GM23248 (cell line): Measurements from ENCODE around the gene FKBP10. TPM values are rescaled to one million over a fixed set of nuclear protein-coding genes. Genes with fewer than 3 reads are reported as not detected.
A peak's percentile ranks its signal among the peaks of the same experiment; 100 is the strongest.

ENCODE experiments used
- DNase-seq: peaks from one replicate; pipeline ENCODE4 v3.0.0-alpha.2; 2015
- H2AFZ ChIP-seq: fragments of 200-600 bp; sonication (generic); 2 replicates; pipeline ENCODE4 v1.6.1; 2016; ENCODE audit warnings: antibody characterized with exemption
- H3F3A ChIP-seq: fragments of 200-600 bp; sonication (generic); 2 replicates; pipeline ENCODE4 v1.6.1; 2016; ENCODE audit warnings: mild to moderate bottlenecking, antibody characterized with exemption, mixed run types; ENCODE audit not compliant: insufficient read depth
- H3K27ac ChIP-seq: fragments of 200-600 bp; sonication (generic); 2 replicates; pipeline ENCODE4 v1.5.1; 2016; ENCODE audit warnings: mild to moderate bottlenecking
- H3K27me3 ChIP-seq: fragments of 200-600 bp; sonication (generic); replicated peaks from 2 replicates; pipeline ENCODE4 v1.6.1; 2016; ENCODE audit warnings: mild to moderate bottlenecking; ENCODE audit not compliant: insufficient read depth
- H3K36me3 ChIP-seq: fragments of 200-600 bp; sonication (generic); 2 replicates; pipeline ENCODE4 v1.6.1; 2016; ENCODE audit warnings: low read depth, mild to moderate bottlenecking
- H3K4me1 ChIP-seq: fragments of 200-600 bp; sonication (generic); 2 replicates; pipeline ENCODE4 v1.6.1; 2016; ENCODE audit warnings: mild to moderate bottlenecking; ENCODE audit not compliant: insufficient read depth
- H3K4me2 ChIP-seq: fragments of 200-600 bp; sonication (generic); one replicate; pipeline ENCODE4 v1.6.1; 2016; ENCODE audit warnings: mild to moderate bottlenecking; ENCODE audit not compliant: unreplicated experiment
- H3K4me3 ChIP-seq: fragments of 200-600 bp; sonication (generic); 2 replicates; pipeline ENCODE4 v1.5.1; 2016; ENCODE audit warnings: mild to moderate bottlenecking
- H3K79me2 ChIP-seq: fragments of 200-600 bp; sonication (generic); 2 replicates; pipeline ENCODE4 v1.6.1; 2016; ENCODE audit warnings: mild to moderate bottlenecking; ENCODE audit not compliant: insufficient read depth
- H3K9ac ChIP-seq: fragments of 200-600 bp; sonication (generic); 2 replicates; pipeline ENCODE4 v1.6.1; 2016; ENCODE audit warnings: mild to moderate bottlenecking
- H3K9me2 ChIP-seq: fragments of 200-600 bp; sonication (generic); 2 replicates; pipeline ENCODE4 v1.6.1; 2016; ENCODE audit warnings: mixed run types, mild to moderate bottlenecking, moderate library complexity; ENCODE audit not compliant: insufficient read depth
- H3K9me3 ChIP-seq: fragments of 200-600 bp; sonication (generic); one replicate; pipeline ENCODE4 v1.6.1; 2017; ENCODE audit warnings: low read depth
- H4K20me1 ChIP-seq: fragments of 200-600 bp; sonication (generic); 2 replicates; pipeline ENCODE4 v1.6.0; 2016; ENCODE audit not compliant: insufficient read depth
- EZH2 ChIP-seq: fragments of 200-600 bp; sonication (generic); IDR thresholded peaks from 2 replicates; pipeline ENCODE4 v1.6.1; 2018; ENCODE audit warnings: antibody characterized with exemption, mild to moderate bottlenecking; ENCODE audit not compliant: insufficient read depth, poor library complexity, severe bottlenecking
- EZH2phosphoT487 ChIP-seq: fragments of 200-600 bp; sonication (generic); IDR thresholded peaks from 2 replicates; pipeline ENCODE4 v1.6.1; 2018; ENCODE audit warnings: antibody characterized with exemption, moderate library complexity, mild to moderate bottlenecking, low read depth; ENCODE audit not compliant: insufficient read depth
- WGBS, 2 experiments: methylation state at CpG; one replicate each; pipeline ENCODE4 v1.1.6; 2015 to 2017; ENCODE audit warnings: low lambda C conversion rate in 2 of 2, low coverage in 1 of 2; ENCODE audit errors: missing lambda C conversion rate in 2 of 2; 5-methylcytosine and 5-hydroxymethylcytosine counted together
- in situ Hi-C: fragments of 300-500 bp; cut with MboI; formaldehyde crosslinking; loops from 2 replicates; pipeline ENCODE4 v1.15.0; 2020
- polyA plus RNA-seq: library from polyadenylated mRNA; unstranded; fragments of >200 nt; fragmentation: Nextera tagmentation; extraction: Ambion mirVana; gene quantifications from 2 replicates; pipeline ENCODE4 v1.2.1, GENCODE V29; 2016
- total RNA-seq: library from RNA; depleted of rRNA; stranded (reverse); fragments of >200 nt; shearing (Covaris generic); gene quantifications from 2 replicates; pipeline ENCODE4 v1.2.3, GENCODE V29; 2014

Gene FKBP10
- total and polyA plus RNA-seq, 2 experiments from 2014 or later = 81.5 to 759 TPM

DNA sequence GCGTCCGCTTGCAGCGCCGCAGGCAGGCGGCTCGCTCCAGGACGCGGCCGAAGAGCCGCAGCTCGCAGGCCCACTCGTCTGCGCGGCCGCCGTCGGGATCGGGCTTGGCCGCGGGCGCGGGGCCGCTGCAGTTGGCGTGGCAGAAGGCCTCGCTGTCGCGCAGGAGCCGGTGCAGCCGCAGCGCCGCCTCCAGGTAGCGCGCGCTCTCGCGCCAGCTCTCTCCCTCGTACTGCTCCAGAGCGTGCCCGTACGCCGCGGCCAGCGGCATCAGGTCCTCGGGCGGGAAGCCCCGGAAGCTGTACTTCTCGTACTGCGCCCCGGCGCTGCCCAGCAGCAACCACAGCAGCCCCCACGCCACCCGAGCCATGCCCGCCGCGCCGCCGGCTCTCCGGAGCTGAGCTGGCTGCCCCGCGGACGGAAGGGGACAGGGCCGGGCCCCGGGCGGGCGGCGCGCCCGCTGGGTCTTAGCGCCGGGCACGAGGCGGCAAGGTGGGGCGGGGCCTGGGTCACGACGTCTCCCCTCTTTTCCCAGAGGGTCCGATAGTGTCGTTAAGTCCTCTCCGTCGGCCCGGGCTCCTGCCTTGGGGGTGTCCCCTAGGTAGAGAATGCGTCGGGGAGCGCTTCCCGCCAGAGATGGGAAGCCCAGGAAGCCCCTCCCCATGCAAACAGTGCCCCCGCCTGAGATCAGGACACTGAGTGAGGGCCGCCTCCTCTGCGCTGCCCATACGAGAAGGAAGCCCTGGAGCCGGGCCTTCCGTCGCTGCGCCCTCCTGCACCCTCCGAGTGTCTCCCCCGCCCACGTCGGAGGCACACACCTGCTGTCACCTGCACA is 1.0 kb upstream of the FKBP10 start, which contains the start of gene P3H4:
P3H4 (minus strand) TSS at position 401 of the 832 bp plus-strand sequence; CDS start at position 367, 34 bp downstream.
- peak within 1 kb of the TSS; percentile 92 for H3K4me3 ChIP-seq
- peak; percentile 90 for DNase-seq
- 1% methylated on average over 68 to 89 of the region's 96 CpGs for WGBS, 2 experiments

DNA sequence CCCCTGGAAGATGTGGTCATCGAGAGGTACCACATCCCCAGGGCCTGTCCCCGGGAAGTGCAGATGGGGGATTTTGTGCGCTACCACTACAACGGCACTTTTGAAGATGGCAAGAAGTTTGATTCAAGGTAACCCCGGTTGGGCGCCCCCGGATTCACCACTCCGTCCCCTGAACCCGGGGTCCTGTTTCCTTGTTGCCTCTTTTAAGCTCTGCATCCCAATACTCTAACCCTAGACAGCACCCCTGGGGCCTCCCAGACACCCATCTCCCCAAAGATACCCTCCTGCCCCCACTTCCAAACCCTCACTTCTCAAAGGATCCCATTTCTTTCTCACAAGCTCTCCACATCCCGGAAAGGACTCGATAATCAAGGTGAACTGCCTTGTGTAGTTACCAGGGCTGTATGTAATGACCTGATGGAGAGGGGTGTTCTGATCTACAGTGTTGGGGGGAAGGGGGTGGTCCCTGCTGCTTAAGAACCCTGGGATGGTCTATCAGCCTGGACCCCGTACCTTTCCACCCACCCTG is 412 bp downstream of the FKBP10 start:
- Histone ChIP-seq H2AFZ (peak overlapping the region; percentile 87), H3K4me1 (peaks cover 28% of the 10 kb centered on the region), H3K36me3 (peaks cover 9% of the 10 kb centered on the region; the same call in 1 of the 2 replicates), H3K9ac (peak overlapping the region; percentile 97), H3K27ac (peak overlapping the region; percentile 79), H3K9me2 (no peaks in the 10 kb centered on the region), H3K79me2 (peaks cover 88% of the 10 kb centered on the region), H3K4me3 (peak overlapping the region; percentile 92), H4K20me1 (peaks cover 9% of the 10 kb centered on the region; the same call in 1 of the 2 replicates), H3K9me3 (no peaks in the 10 kb centered on the region), H3F3A (no peaks in the 10 kb centered on the region), H3K27me3 (no peaks in the 10 kb centered on the region), H3K4me2 (peak overlapping the region; percentile 98)
- in situ Hi-C loops = no loop called here
- no peak for TF ChIP-seq EZH2
- TF ChIP-seq EZH2phosphoT487 = no peak
- WGBS, 2 experiments = 0 to 1% methylated on average over 9 to 12 of the region's 12 CpGs
- DNase-seq = peak; percentile 37

More for the DNA sequence above, 1.0 kb upstream of the FKBP10 start, which contains the start of gene P3H4:
- Histone ChIP-seq H3F3A (no peaks in the 10 kb centered on the region), H3K4me1 (peaks cover 28% of the 10 kb centered on the region), H3K4me2 (peak within 1 kb of the TSS; percentile 98), H3K36me3 (no peaks in the 10 kb centered on the region; the same call in 1 of the 2 replicates), H3K9ac (peak within 1 kb of the TSS; percentile 97), H4K20me1 (peaks cover 7% of the 10 kb centered on the region; the same call in 1 of the 2 replicates), H3K27me3 (no peaks in the 10 kb centered on the region), H3K9me3 (no peaks in the 10 kb centered on the region), H3K79me2 (peaks cover 73% of the 10 kb centered on the region), H2AFZ (peak within 1 kb of the TSS; percentile 87), H3K9me2 (no peaks in the 10 kb centered on the region), H3K27ac (peak within 1 kb of the TSS; percentile 79)
- TF ChIP-seq EZH2phosphoT487 = no peak
- TF ChIP-seq EZH2 = no peak
- in situ Hi-C loops = no loop called here

DNA sequence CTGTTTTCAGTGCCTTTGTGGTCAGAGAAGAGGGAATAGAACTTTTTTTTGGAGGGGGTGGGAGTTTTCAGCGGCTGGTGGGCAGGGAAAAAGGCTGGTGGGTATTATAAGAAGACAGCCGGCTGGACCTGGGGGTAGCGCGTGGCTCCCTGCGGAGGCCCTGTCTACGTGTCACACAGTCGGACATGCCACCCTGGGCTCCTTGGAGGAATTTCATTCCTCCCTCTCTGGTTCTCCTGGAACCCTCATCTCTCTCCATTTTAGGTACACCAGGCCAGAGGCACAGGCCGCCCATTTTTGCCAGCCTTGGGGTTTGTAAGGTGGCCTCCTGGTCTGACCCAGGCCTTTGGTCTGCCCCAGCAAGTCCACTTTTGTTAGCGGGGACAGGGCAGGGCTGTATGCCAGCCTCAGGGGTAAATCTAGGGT is 908 bp downstream of the FKBP10 start:
- H3F3A ChIP-seq = no peaks in the 10 kb centered on the region
- peak overlapping the region; percentile 97 for H3K9ac ChIP-seq
- H3K9me2 ChIP-seq = no peaks in the 10 kb centered on the region
- H3K36me3 ChIP-seq = peaks cover 13% of the 10 kb centered on the region; the same call in 1 of the 2 replicates
- H3K27ac ChIP-seq = peak overlapping the region; percentile 79
- TF ChIP-seq EZH2 = no peak
- TF ChIP-seq EZH2phosphoT487 = no peak
- peak; percentile 63 for DNase-seq
- peak overlapping the region; percentile 98 for H3K4me2 ChIP-seq
- 10 to 13% methylated on average over 9 of the region's 9 CpGs for WGBS, 2 experiments
- H2AFZ ChIP-seq = peak overlapping the region; percentile 87
- in situ Hi-C loops = no loop called here
- peaks cover 88% of the 10 kb centered on the region for H3K79me2 ChIP-seq
- H3K27me3 ChIP-seq = no peaks in the 10 kb centered on the region
- no peaks in the 10 kb centered on the region for H3K9me3 ChIP-seq
- peaks cover 9% of the 10 kb centered on the region; the same call in 1 of the 2 replicates for H4K20me1 ChIP-seq
- peak overlapping the region; percentile 92 for H3K4me3 ChIP-seq
- H3K4me1 ChIP-seq = peaks cover 28% of the 10 kb centered on the region

DNA sequence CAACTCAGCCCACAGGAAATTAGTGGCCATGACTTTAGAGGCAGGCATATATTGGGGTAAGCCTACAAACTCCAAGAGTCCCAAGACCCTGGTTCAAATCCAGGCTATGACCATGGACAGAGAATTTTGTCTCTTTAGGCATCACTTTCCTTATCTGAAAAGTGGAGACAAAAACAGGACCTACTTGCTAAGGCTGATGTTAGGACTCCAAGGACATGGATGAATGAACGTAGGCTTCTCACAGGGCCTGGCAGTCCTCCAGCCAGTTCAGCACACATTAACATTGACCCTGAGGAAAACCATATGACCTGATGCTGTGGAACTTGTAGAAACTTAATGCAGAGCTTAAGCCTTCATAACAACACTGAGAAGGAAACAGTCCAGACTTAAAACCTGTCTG is 1.4 kb downstream of the FKBP10 start:
- WGBS, 2 experiments = 8 to 19% methylated on average over 1 of the region's 1 CpG

More for the DNA sequence above, 1.4 kb downstream of the FKBP10 start:
- H3K27me3 ChIP-seq = no peaks in the 10 kb centered on the region
- TF ChIP-seq EZH2phosphoT487 (no peak), EZH2 (no peak)
- H3K27ac ChIP-seq = peak overlapping the region; percentile 79
- no peaks in the 10 kb centered on the region for H3K9me2 ChIP-seq
- H3K9ac ChIP-seq = peak overlapping the region; percentile 97
- DNase-seq = peak; percentile 64
- in situ Hi-C loops = no loop called here
- H2AFZ ChIP-seq = no peak overlapping the region
- no peaks in the 10 kb centered on the region for H3F3A ChIP-seq
- peak overlapping the region; percentile 92 for H3K4me3 ChIP-seq
- H3K4me2 ChIP-seq = peak overlapping the region; percentile 98
- H3K79me2 ChIP-seq = peaks cover 83% of the 10 kb centered on the region
- H3K9me3 ChIP-seq = no peaks in the 10 kb centered on the region
- H3K4me1 ChIP-seq = peaks cover 28% of the 10 kb centered on the region
- peaks cover 9% of the 10 kb centered on the region; the same call in 1 of the 2 replicates for H4K20me1 ChIP-seq
- peaks cover 13% of the 10 kb centered on the region; the same call in 1 of the 2 replicates for H3K36me3 ChIP-seq
